ENCODE measurements around the gene ZNF658. TPM values are rescaled to one million over a fixed set of nuclear protein-coding genes. Genes with fewer than 3 reads are reported as not detected.

ZNF658 gene
- total RNA-seq, 1 experiment from 2014 or later = 4.3 TPM

Other genes with a start within 250 kb of the ZNF658 start
- not detected in 2 replicates for gene SPATA31A3, start 91.8 kb downstream of the ZNF658 start, total RNA-seq (2014; rRNA removed; shearing (Covaris generic); ENCODE audit: low replicate concordance)

Data from Caki2 (cell line).